ENCODE measurements around the gene CSPG4. TPM values are rescaled to one million over a fixed set of nuclear protein-coding genes. Genes with fewer than 3 reads are reported as not detected.
A peak's percentile ranks its signal among the peaks of the same experiment; 100 is the strongest.
"Not testable (repeated sequence)": the region's sequence is repeated elsewhere in the genome, so short reads cannot be mapped to it uniquely, and the experiment has no call there.

Gene CSPG4
- total RNA-seq, 1 experiment from 2014 or later = 21.2 TPM

GRCh38 chr15:75738014-75738646 is 25.5 kb upstream of the CSPG4 start:
- no peak for DNase-seq (ENCODE audit: low read depth)

DNA sequence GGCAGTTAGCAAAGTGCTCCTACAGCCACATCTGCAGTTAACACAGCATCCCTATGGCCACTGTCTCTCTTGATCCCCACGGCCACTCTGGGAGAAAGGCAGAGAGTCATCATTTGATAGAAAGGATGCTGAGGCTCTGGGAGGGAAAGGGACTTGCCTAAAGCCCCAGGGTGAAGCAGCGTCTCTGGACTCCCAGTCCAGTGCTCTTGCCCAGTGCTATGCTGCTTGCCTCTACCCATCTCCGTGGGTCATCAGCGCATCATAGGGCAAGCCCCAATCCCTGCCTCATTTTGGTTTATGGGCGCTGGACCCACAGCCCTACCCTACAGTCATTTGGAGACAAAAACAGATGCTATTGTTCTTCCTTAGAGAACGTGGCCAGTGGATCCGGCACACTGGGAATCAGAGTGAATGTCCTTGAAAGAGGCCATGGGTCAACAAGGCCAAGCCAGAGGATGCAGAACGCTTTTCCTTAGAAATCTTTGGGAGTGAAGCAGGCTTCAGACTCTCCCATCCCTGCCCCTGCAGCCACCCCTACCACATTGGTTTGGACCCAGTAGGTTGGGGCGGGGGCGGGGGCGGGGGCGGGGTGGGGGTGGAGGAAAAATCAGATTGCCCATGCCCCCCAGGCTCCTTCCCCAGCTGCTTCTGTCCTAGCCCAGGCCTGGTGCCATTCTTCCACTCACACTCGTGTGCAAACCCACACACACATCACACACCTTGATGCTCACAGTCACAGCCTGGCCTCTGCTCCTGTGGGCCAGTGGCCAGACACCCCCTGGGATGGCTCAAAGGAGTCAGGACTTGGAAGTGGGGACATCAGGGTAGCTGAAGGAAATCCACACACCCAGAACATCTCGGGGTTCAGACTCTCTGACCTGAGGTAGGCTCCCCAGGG is 24.7 kb upstream of the CSPG4 start:
- not testable (repeated sequence) for DNase-seq (ENCODE audit: low read depth)

- DNase-seq (ENCODE audit: low read depth) = no peak
These were observed 23.6 kb upstream of the CSPG4 start for GRCh38 chr15:75736256-75736655.

GRCh38 chr15:75734861-75735760 is 22.5 kb upstream of the CSPG4 start:
- DNase-seq (ENCODE audit: low read depth) = not testable (repeated sequence)

DNA sequence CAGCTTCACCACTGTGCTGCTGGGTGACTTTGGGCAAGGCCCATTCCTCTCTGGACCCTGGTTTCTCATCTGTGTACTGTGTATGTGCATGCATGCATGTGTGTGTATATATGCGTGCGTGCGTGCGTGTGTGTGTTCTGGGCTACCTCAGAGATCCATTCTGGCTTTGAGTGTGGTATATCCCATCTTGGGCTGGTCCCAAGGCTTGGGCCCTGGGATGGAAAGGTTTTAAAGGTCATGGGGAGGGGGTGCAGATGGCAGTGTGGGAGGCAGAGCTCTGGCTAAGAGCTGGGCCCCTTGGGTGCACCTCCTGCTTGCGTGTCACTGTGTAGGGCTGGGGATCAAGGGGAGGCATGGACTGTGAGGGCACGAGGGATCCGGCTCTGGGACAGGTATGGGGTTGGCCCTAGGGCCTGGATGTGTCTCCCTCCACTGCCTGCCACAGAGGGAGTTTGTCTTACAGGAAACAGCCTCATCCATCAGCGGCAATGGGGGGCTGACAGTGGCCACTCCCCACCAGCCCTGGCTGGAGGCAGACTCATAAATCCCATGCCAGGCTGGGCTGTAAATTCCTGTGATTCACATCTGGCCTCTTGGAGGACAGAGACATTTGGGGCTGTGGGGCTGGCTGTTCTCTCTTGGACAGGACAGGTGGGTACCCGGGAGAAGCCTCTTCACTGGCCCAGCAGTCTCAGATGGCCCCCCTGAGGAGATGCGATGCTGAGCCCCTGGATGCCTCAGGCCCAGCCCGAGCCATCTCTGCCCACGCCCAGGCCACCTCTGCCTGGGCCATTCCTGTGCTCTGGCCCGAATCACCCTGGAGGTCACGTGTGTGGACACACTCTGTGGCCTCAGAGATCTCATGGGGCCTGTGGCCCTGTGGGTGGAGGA is 21.4 kb upstream of the CSPG4 start:
- DNase-seq (ENCODE audit: low read depth) = peak; percentile 48

DNA sequence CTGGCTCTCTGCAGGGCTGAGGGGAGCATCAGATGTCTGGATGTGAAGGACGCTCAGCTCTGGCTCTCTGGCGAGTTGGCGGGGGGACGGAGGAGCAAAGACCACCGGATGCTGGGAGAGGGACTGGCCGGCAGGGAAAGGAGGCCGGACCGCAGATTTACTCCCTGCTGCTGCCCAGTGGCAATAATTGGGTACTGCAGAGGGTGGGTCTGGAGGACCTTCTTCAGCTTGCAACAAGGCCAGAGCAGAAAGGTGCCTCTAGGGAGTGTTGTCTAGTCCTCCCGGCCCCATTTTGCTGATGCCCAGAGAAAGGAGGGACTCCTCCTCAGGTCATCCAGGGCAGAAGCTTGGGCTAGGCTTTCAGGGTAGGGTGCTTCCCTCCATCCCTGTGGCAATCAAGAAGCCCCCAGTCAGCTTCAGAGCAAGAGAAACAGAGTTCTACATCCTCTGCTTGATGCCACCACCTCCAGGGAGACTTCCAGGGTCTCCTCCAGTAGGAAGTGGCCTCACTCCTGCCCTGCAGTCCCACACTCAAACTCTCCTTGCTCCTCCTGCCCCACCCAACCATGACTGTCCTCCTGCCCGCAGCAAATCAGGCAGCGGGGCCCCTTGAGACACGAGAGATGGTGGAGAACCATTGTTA is 20.3 kb upstream of the CSPG4 start:
- peak; percentile 66 for DNase-seq (ENCODE audit: low read depth)

DNA sequence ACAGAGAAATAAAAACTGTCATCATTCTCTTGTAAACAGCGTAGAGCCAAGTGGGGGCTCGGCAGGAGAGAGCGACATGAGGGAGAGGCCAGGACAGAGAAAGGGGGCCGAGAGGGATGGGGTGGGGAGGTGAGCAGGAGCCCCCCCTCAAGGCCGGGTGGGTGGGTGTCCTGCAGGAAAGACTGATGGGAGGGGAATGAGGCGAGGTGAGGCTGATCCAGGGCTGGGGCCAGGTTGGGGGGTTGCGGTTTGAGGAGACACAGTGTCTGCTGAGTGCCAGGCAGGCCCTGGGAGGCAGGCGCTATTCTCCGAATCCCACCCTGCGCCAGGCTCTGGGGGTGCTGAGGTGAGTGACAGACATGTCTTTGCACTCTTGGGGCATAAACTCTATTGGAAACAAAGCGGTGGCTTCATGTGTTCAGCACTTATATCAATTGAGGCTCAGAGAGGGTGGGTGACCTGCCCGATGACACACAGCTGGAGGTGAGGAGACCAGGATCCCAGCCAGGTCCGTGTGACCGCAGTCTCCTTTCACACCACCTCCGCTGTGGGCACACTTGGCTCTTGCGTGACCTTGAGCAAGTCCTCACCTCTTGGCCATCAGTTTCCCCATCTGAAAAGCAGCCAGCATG is 19.6 kb upstream of the CSPG4 start:
- no peak for DNase-seq (ENCODE audit: low read depth)

DNA sequence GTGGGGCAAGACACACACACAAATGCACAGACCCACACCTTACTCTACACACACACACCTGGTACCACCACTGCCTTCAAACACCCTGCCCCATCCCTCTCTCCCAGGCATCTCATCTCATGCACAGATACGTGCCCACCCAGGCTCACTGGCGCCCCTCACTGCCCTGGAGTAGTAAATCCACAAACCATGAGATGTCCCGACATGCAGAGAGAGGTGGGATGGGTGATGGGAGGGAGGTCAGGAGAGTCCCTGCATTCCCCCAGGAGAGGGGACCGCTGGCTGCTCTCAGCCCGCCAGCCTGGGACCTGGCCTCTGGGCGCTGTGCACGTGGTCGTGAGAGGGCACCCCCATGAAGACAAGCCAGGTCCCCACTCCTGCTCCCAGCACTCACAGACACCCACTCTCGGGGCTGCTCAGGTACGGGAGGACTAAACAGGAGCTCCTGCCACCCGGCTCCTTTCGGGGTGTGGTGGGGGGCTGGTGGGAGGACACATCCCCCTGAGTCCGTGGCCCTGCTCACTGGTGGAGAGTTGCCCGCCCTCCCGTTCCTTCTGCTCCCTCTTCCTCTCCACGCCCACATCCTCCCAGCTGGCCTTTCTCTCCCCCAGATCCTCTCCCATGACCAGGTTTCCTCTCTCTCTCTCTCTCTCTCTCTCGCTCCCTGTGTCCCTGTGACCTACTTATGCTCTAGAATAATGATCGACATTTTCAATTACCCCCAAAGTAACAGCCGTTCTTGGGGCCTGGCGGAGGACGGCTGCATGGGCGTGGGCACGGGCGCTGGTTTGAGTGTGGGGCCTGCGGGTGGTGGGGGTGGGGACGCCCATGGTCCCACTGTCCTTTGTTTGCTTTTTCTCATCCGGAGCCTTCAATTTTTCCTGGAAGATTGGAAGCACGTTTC is 18.9 kb upstream of the CSPG4 start:
- DNase-seq (ENCODE audit: low read depth) = peak; percentile 32

GRCh38 chr15:75730376-75731247 is 18.0 kb upstream of the CSPG4 start:
- not testable (repeated sequence) for DNase-seq (ENCODE audit: low read depth)

DNA sequence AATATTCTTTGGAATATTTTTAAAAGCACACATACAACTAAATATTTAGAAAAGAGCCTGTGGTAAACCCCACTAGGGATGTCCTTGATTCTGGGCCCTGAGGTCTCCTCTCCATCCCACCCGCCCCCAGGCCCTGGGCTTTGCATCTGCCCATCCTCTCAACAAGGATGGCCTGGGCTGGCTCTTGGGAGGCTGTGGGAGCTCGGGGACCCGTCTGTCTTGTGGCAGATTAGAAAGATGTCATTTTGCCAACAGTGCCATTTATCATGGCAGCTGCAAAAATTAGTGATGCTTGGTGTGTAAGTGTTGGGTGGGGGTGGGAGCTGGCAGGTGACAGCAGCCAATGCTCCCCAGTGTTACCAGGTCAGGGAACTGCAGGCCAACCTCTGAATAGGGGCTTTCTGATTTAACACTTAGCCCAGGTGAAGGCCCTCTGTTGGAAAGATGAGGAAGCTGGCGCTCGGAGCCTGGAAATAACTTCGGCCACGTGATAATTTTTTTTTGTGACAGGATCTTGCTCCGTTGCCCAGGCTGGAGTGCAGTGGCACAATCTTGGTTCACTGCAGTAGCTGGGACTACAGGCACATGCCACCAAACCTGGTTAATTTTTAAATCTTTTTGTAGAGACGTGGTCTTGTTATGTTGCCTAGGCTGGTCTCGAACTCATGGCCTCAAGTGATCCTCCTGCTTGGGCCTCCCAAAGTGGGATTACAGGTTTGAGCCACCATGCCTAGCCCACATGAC is 16.9 kb upstream of the CSPG4 start:
- DNase-seq (ENCODE audit: low read depth) = no peak

DNA sequence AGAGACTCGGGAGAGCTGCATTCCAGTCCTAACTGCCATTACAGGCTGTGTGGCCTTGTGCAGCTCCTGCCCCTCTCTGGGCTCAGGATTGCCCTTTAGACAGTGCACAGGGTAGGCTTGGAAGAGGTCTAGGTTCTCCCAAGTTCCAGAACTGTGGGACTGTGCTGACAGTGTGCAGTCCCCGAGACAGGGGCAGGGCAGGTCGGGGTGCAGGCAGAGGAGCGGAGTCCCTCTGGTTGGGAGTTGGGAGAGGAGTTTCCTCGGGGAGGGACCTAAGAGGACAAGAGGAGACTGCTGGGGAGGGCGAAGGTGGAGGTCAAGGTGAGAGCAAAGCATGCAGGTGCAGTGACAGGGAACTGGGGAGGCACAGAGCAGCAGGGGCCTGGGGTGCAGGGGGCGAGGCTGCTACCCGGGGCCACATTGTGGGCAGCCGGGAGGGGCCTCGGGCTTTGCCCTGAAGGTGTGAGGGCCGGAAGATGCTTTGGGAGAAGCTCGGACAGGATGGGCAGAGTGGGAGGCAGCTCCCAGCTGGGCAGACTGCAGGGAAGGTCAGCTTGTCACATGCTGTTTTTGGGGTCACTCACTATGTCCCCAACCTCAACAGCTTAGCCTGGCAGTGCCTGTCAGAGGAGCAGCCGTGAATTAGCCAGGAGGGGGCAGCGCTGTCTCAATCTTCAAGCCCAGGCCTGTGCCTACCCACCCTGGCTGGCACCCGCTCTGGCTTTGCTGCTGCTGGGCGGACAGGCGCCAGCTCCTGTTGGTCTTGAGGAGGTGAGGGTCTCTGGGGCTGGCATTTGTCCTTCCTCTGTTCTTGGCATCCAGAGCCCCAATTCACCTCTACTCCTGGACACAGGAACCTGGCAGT is 15.4 kb upstream of the CSPG4 start:
- DNase-seq (ENCODE audit: low read depth) = peak; percentile 56

DNA sequence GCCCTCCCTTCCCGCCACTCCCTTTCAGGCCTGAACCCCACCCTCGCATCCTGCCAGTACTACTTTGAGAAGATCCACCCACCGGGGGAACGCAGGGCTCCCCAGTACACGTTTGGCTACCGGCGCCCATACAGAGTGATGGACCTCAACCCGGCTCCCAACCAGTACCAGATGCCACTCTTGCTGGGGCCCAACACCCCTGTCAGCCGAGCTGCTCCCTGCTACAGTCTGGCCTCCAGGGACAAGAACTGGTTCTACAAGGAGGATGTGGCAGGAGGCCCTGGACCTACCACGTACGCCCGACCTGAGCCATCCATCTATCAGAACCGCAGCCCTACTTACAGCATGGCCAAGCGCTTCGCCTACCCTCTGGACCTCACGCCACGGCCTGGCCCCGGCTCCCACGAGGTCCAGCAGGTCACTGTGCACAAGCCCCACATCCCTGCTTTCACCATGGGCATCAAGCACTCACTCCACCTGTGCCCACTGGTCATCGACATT is 14.4 kb upstream of the CSPG4 start:
- no peak for DNase-seq (ENCODE audit: low read depth)

DNA sequence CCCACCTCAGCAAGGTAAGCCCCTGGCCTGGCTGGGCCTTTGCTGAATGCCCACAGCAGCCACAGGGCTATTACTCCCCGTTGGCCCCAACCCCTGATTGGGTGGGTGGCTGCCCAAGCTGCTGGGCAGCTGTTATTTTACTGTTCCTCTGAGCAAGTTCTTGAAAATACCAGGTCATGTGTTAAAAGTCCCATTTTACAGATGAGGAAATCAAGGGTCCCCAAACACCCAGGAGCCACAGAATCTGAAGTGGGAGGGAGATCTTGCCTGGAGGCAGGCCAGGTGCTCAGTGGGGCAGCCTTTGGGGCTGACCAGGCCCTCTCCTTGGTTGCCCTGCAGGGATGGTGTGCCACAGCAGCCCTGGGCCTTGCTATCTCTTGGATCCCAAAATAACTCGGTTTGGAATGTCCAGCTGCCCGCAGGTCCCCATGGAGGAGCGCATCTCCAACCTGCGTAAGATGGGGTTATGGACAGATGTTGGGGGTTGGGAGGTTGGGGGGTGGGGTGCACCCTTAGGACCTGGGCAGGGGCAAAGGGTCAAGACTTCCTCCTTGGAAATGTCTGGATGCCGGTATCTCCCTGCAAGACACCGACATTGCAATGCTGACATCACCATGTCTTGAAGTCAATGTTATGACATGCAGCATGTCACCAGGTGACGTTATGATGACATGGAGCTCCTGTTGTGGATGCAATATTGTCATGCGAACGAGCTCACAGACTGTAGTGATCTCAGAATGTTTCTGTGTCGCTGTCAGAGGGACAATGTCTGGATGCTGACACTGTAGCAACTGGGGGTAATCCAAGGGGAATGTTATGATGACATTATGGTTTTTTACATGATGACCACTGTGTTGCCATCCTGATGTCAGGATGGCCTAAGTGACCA is 13.3 kb upstream of the CSPG4 start:
- no peak for DNase-seq (ENCODE audit: low read depth)

GRCh38 chr15:75725006-75725718 is 12.5 kb upstream of the CSPG4 start:
- DNase-seq (ENCODE audit: low read depth) = no peak

Data from Daoy (cell line).